GM18867 (cell line): ENCODE results near the gene CNTNAP3B.
"Not testable (repeated sequence)": the region's sequence is repeated elsewhere in the genome, so short reads cannot be mapped to it uniquely, and the experiment has no call there.

Source experiments
- ATAC-seq: cut with Tn5 transposase; IDR thresholded peaks from one replicate; pipeline ENCODE4 v1.9.1; 2021; ENCODE audit warnings: mild to moderate bottlenecking, moderate library complexity; ENCODE audit not compliant: unreplicated experiment

The CNTNAP3B gene

GRCh38 chr9:41977965-41978600, 151.1 kb downstream of the CNTNAP3B start:
- not testable (repeated sequence) for ATAC-seq

GRCh38 chr9:41974906-41975305, 154.3 kb downstream of the CNTNAP3B start:
- not testable (repeated sequence) for ATAC-seq

GRCh38 chr9:41953007-41953406, 176.2 kb downstream of the CNTNAP3B start:
- not testable (repeated sequence) for ATAC-seq

- ATAC-seq, result peak; percentile 37
These were observed 187.5 kb downstream of the CNTNAP3B start for GRCh38 chr9:41941738-41942137.

- ATAC-seq, result not testable (repeated sequence)
These were observed 191.1 kb downstream of the CNTNAP3B start for GRCh38 chr9:41938143-41938542.

GRCh38 chr9:41935727-41936126, 193.5 kb downstream of the CNTNAP3B start:
- ATAC-seq, result not testable (repeated sequence)

- not testable (repeated sequence) for ATAC-seq
These were observed 200.1 kb downstream of the CNTNAP3B start for GRCh38 chr9:41929172-41929571.

GRCh38 chr9:41917374-41917773, 211.9 kb downstream of the CNTNAP3B start:
- not testable (repeated sequence) for ATAC-seq

- ATAC-seq, result not testable (repeated sequence)
These were observed 223.7 kb downstream of the CNTNAP3B start for GRCh38 chr9:41905488-41905887.

GRCh38 chr9:41902762-41903161, 226.5 kb downstream of the CNTNAP3B start:
- ATAC-seq, result not testable (repeated sequence)

GRCh38 chr9:41898720-41899343, 230.4 kb downstream of the CNTNAP3B start:
- ATAC-seq, result not testable (repeated sequence)

- ATAC-seq, result not testable (repeated sequence)
These were observed 254.7 kb downstream of the CNTNAP3B start for GRCh38 chr9:41874557-41874956.

- not testable (repeated sequence) for ATAC-seq
These were observed 273.8 kb downstream of the CNTNAP3B start for GRCh38 chr9:41855422-41855821.

GRCh38 chr9:41851848-41852740, 277.1 kb downstream of the CNTNAP3B start:
- ATAC-seq, result not testable (repeated sequence)

- not testable (repeated sequence) for ATAC-seq
These were observed 281.4 kb downstream of the CNTNAP3B start for GRCh38 chr9:41847829-41848228.
